ENCODE data around the gene ZCCHC4.

The ZCCHC4 gene

DNA sequence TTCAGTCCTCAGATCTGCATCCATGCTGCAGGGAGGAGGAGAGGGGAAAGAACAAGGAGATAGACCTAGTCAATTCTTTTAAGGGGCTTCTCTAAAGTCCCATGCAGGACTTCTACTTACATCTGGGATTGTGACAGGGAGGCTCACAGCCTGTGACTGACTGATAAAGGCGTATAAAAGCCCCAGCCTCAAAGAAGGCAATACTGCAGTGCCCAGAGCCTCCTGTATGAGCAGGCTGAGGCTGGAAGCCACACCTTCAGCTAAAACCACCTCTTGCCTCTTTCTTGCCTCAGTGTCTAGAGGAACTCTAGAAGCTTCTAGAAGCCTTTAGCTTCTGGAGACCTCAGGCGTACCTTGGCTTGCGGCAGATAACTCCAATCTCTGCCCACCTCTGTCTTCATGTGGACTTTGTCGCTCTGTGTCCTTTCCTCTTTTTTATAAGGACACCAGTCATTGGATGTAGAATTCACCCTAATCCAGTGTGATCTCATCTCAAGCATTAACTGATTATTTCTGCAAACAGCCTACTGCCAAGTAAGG, 6.0 kb upstream of the ZCCHC4 start:
- Histone ChIP-seq H4K20me1 (ENCODE audit: insufficient read depth, low read length) (no peaks in the 10 kb centered on the region), H2AFZ (ENCODE audit: low read length) (no peak overlapping the region), H3K79me2 (ENCODE audit: low read length) (no peaks in the 10 kb centered on the region), H3F3A (ENCODE audit: insufficient read depth, low read length) (peaks cover 14% of the 10 kb centered on the region), H3K9me2 (replicated peaks; ENCODE audit: insufficient read depth, low read length) (no peaks in the 10 kb centered on the region), H3K9me3 (replicated peaks; ENCODE audit: insufficient read depth, low read length) (no peaks in the 10 kb centered on the region), H3K4me1 (ENCODE audit: low read length) (peaks cover 7% of the 10 kb centered on the region; the same call in 1 of the 2 replicates), H3K4me2 (ENCODE audit: low read depth, low read length) (no peak overlapping the region), H3K9ac (ENCODE audit: low read length) (no peak overlapping the region), H3K4me3 (ENCODE audit: low read length) (no peak overlapping the region), H3K27ac (ENCODE audit: low read length) (no peak overlapping the region), H3K36me3 (replicated peaks; ENCODE audit: insufficient read depth, low read length) (no peaks in the 10 kb centered on the region), H3K27me3 (replicated peaks; ENCODE audit: insufficient read depth, low read length) (no peaks in the 10 kb centered on the region)
- no peak for DNase-seq
- TF ChIP-seq EZH2 (optimal IDR thresholded peaks at IDR 0.05; ENCODE audit: low read depth, low read length) = no peak
- no peak for TF ChIP-seq EZH2phosphoT487 (IDR thresholded peaks at IDR 0.05; ENCODE audit: low read length)
- TF ChIP-seq, protein P1, sequence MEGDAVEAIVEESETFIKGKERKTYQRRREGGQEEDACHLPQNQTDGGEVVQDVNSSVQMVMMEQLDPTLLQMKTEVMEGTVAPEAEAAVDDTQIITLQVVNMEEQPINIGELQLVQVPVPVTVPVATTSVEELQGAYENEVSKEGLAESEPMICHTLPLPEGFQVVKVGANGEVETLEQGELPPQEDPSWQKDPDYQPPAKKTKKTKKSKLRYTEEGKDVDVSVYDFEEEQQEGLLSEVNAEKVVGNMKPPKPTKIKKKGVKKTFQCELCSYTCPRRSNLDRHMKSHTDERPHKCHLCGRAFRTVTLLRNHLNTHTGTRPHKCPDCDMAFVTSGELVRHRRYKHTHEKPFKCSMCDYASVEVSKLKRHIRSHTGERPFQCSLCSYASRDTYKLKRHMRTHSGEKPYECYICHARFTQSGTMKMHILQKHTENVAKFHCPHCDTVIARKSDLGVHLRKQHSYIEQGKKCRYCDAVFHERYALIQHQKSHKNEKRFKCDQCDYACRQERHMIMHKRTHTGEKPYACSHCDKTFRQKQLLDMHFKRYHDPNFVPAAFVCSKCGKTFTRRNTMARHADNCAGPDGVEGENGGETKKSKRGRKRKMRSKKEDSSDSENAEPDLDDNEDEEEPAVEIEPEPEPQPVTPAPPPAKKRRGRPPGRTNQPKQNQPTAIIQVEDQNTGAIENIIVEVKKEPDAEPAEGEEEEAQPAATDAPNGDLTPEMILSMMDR (IDR thresholded peaks at IDR 0.05; ENCODE audit: low read length) = no peak

DNA sequence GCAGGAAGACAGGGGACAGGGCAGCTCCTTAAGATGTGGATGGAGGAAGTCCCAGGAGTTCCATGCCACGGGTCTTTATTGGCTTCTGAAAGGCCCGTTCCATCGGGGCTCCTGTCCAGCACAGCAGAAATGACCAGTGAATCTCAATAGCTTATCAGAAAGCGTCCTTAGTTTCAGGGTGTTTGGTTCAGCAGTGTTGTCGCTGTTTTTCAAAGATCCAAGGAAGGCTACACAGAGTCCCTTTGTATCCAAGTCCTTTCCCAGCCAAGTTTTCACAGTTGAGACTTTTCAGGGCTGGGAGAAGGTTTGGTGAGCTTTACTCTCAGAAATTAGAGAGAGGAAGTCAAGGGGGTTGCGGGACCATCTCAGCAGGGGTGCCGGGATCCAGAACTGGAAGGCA, 5.0 kb upstream of the ZCCHC4 start:
- Histone ChIP-seq H3K36me3 (replicated peaks; ENCODE audit: insufficient read depth, low read length) (no peaks in the 10 kb centered on the region), H3K27me3 (replicated peaks; ENCODE audit: insufficient read depth, low read length) (no peaks in the 10 kb centered on the region), H3K27ac (ENCODE audit: low read length) (no peak overlapping the region), H3K9me2 (replicated peaks; ENCODE audit: insufficient read depth, low read length) (no peaks in the 10 kb centered on the region), H3F3A (ENCODE audit: insufficient read depth, low read length) (peaks cover 19% of the 10 kb centered on the region), H3K79me2 (ENCODE audit: low read length) (no peaks in the 10 kb centered on the region), H2AFZ (ENCODE audit: low read length) (no peak overlapping the region), H4K20me1 (ENCODE audit: insufficient read depth, low read length) (no peaks in the 10 kb centered on the region), H3K9ac (ENCODE audit: low read length) (no peak overlapping the region), H3K9me3 (replicated peaks; ENCODE audit: insufficient read depth, low read length) (no peaks in the 10 kb centered on the region), H3K4me3 (ENCODE audit: low read length) (no peak overlapping the region), H3K4me1 (ENCODE audit: low read length) (peaks cover 14% of the 10 kb centered on the region; the same call in 1 of the 2 replicates), H3K4me2 (ENCODE audit: low read depth, low read length) (no peak overlapping the region)
- DNase-seq = no peak
- TF ChIP-seq EZH2phosphoT487 (IDR thresholded peaks at IDR 0.05; ENCODE audit: low read length) = no peak
- TF ChIP-seq, protein P1 (IDR thresholded peaks at IDR 0.05; ENCODE audit: low read length) = no peak
- no peak for TF ChIP-seq EZH2 (optimal IDR thresholded peaks at IDR 0.05; ENCODE audit: low read depth, low read length)

DNA sequence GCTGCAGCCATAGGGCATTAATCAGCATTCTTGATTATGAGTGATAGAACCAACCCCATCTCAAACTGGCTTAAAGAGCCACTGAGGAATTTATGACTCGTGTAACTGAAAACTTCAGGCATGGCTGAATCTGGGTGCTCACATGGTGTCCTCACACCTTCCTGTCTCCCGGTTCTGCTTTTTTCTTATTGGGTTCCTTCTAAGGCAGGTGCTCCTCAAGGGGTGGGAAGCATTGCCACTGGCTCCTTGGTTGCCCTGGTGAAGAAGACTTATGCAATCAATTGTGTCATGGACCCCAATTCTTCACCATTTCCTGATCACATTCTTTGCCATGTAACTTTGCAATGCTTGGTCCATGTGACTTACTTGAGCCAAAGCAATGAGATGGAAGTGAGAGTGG, 4.3 kb upstream of the ZCCHC4 start:
- no peak for DNase-seq
- peaks cover 19% of the 10 kb centered on the region for H3F3A ChIP-seq (ENCODE audit: insufficient read depth, low read length)
- H3K9ac ChIP-seq (ENCODE audit: low read length) = no peak overlapping the region

More for the DNA sequence above, 4.3 kb upstream of the ZCCHC4 start:
- no peak overlapping the region for H2AFZ ChIP-seq (ENCODE audit: low read length)
- H3K79me2 ChIP-seq (ENCODE audit: low read length) = peaks cover 6% of the 10 kb centered on the region
- H3K4me2 ChIP-seq (ENCODE audit: low read depth, low read length) = no peak overlapping the region
- H3K27me3 ChIP-seq (replicated peaks; ENCODE audit: insufficient read depth, low read length) = no peaks in the 10 kb centered on the region
- no peaks in the 10 kb centered on the region for H3K9me2 ChIP-seq (replicated peaks; ENCODE audit: insufficient read depth, low read length)
- peaks cover 14% of the 10 kb centered on the region; the same call in 1 of the 2 replicates for H3K4me1 ChIP-seq (ENCODE audit: low read length)
- H3K4me3 ChIP-seq (ENCODE audit: low read length) = no peak overlapping the region
- no peak overlapping the region for H3K27ac ChIP-seq (ENCODE audit: low read length)
- no peaks in the 10 kb centered on the region for H4K20me1 ChIP-seq (ENCODE audit: insufficient read depth, low read length)
- TF ChIP-seq EZH2 (optimal IDR thresholded peaks at IDR 0.05; ENCODE audit: low read depth, low read length) (no peak), EZH2phosphoT487 (IDR thresholded peaks at IDR 0.05; ENCODE audit: low read length) (no peak)
- TF ChIP-seq, protein P1 (IDR thresholded peaks at IDR 0.05; ENCODE audit: low read length) = no peak
- H3K36me3 ChIP-seq (replicated peaks; ENCODE audit: insufficient read depth, low read length) = no peaks in the 10 kb centered on the region
- no peaks in the 10 kb centered on the region for H3K9me3 ChIP-seq (replicated peaks; ENCODE audit: insufficient read depth, low read length)

Measured in MM.1S (cell line).